ENCODE results near the gene PRDM16. TPM values are rescaled to one million over a fixed set of nuclear protein-coding genes. Genes with fewer than 3 reads are reported as not detected.

PRDM16 gene
- total and polyA plus RNA-seq, 7 donors = 0.04 to 1.2 (median 0.31) TPM

GRCh38 chr1:3064901-3065300 is 4.1 kb upstream of the PRDM16 start:
- WGBS, 3 donors = 72 to 80% (median 75%) methylated on average over 9 of the region's 9 CpGs
- TF ChIP-seq CTCF (IDR thresholded peaks at IDR 0.05) = no peak
- no peaks in the 10 kb centered on the region for H3K9me3 ChIP-seq
- H3K4me3 ChIP-seq = no peak overlapping the region
- no peaks in the 10 kb centered on the region for H3K36me3 ChIP-seq (ENCODE audit: insufficient read depth in 1 of 2, low read depth in 1 of 2)
- peaks cover 0 to 83% (median 24%) of the 10 kb centered on the region in 3 donors for H3K27me3 ChIP-seq (ENCODE audit: insufficient read depth in 3 of 3, low read length in 2 of 3)
- peaks cover 2% of the 10 kb centered on the region for H3K4me1 ChIP-seq
- DNase-seq = no peak
- ATAC-seq = no peak
- intact Hi-C loops (cut with DNase I) = loop anchor here (5.0 kb wide), 2 partner anchors 217 to 357 kb away; no protein-coding TSS in a partner anchor
- H3K27ac ChIP-seq = no peak overlapping the region

- DNase-seq = no peak
- intact Hi-C loops (cut with DNase I) = loop anchor here (5.0 kb wide), 2 partner anchors 217 to 357 kb away; no protein-coding TSS in a partner anchor
- no peak overlapping the region for H3K4me3 ChIP-seq
- TF ChIP-seq CTCF (IDR thresholded peaks at IDR 0.05) = no peak
- H3K36me3 ChIP-seq (ENCODE audit: insufficient read depth in 1 of 2, low read depth in 1 of 2) = no peaks in the 10 kb centered on the region
- H3K27me3 ChIP-seq (ENCODE audit: insufficient read depth in 3 of 3, low read length in 2 of 3) = peaks cover 0 to 84% (median 24%) of the 10 kb centered on the region in 3 donors
- no peak for ATAC-seq
- H3K27ac ChIP-seq = no peak overlapping the region
- 64 to 76% (median 73%) methylated on average over 8 of the region's 8 CpGs for WGBS, 3 donors
- no peaks in the 10 kb centered on the region for H3K9me3 ChIP-seq
- H3K4me1 ChIP-seq = peaks cover 2% of the 10 kb centered on the region
Measured at GRCh38 chr1:3065396-3065795, 3.6 kb upstream of the PRDM16 start.

DNA sequence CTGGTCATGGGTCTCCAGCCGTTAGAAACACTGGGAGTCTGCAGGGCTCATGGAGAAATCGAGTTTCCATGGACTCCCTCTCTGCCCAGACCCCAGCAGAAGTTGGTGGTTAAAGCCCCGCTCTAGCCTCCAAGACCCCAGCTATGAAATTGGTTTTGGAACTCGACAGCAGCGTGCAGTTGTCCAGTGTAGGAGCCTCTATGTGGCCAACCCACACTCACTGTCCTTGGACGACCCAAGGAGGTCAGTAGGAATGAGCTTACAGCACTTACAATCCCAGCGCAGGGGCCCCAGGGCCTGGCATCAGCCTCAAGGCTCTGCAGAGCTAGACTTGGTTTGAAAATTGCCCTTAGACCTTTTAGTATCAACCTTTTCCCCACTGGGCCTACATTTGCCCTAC is 3.2 kb upstream of the PRDM16 start:
- no peak overlapping the region for H3K4me3 ChIP-seq
- intact Hi-C loops (cut with DNase I) = loop anchor here (5.0 kb wide), 2 partner anchors 217 to 357 kb away; no protein-coding TSS in a partner anchor
- H3K27me3 ChIP-seq (ENCODE audit: insufficient read depth in 3 of 3, low read length in 2 of 3) = peaks cover 0 to 88% (median 24%) of the 10 kb centered on the region in 3 donors
- TF ChIP-seq CTCF (IDR thresholded peaks at IDR 0.05) = no peak
- no peak overlapping the region for H3K27ac ChIP-seq
- DNase-seq (no peak), ATAC-seq (no peak)
- no peaks in the 10 kb centered on the region for H3K9me3 ChIP-seq
- H3K36me3 ChIP-seq (ENCODE audit: insufficient read depth in 1 of 2, low read depth in 1 of 2) = no peaks in the 10 kb centered on the region
- WGBS, 3 donors = 75 to 81% (median 80%) methylated on average over 7 of the region's 7 CpGs
- peaks cover 2% of the 10 kb centered on the region for H3K4me1 ChIP-seq

DNA sequence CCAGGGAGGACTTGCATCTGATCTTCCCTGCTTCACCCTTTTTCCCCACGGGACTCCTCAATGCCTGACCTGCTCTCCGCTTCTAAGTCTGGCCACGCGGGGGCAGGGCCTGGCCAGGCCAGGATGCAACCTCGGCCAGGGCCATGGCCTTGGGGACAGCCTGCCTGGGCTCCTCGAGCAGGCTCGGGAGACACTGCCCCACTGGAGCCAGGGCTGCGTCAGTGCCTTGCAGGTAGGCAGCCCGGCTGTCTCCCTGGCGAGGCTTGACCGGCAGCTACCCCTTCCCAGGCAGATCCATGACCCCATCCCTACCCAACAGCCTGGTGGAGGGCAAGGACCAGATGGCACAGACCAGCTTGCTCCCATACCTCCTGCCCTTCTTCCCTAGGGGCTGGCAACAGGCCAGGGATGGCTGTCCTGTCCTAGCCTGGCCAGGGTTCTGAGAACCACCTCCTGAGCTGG is 2.7 kb upstream of the PRDM16 start:
- no peak overlapping the region for H3K27ac ChIP-seq
- no peaks in the 10 kb centered on the region for H3K9me3 ChIP-seq
- H3K36me3 ChIP-seq (ENCODE audit: insufficient read depth in 1 of 2, low read depth in 1 of 2) = no peaks in the 10 kb centered on the region
- peak; percentile 50 to 65 (median 58) for ATAC-seq
- H3K4me3 ChIP-seq = no peak overlapping the region
- TF ChIP-seq CTCF (IDR thresholded peaks at IDR 0.05) = peak; percentile 38
- DNase-seq = peak in 1 of 2 donors; percentile 36
- intact Hi-C loops (cut with DNase I) = loop anchor here (5.0 kb wide), 2 partner anchors 216 to 356 kb away; no protein-coding TSS in a partner anchor
- peaks cover 2% of the 10 kb centered on the region for H3K4me1 ChIP-seq
- 52 to 54% (median 54%) methylated on average over 11 of the region's 11 CpGs for WGBS, 3 donors
- H3K27me3 ChIP-seq (ENCODE audit: insufficient read depth in 3 of 3, low read length in 2 of 3) = peaks cover 0 to 91% (median 26%) of the 10 kb centered on the region in 3 donors

DNA sequence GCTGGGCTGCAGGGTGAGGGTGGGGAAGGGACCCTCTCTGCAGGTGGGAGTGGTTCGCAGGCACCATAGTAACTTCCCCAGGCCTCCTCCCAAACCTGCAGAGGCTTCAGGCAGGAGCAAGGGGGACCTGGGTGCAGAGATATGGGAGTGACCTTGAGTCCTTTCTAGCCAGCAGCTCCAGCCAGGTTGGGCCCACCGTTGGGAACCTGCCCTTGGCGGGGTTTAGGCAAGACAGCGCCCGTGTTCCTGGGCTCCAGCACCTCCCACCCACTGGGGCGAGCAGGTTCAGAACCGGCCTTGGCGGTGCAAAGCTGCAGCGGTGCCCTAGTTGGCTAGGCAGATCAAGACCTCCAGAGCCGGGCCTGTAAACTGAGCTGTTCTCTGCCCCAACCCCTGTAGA is 2.2 kb upstream of the PRDM16 start:
- Histone ChIP-seq H3K27ac (no peak overlapping the region), H3K4me1 (peaks cover 2% of the 10 kb centered on the region), H3K4me3 (no peak overlapping the region), H3K27me3 (ENCODE audit: insufficient read depth in 3 of 3, low read length in 2 of 3) (peaks cover 0 to 89% (median 26%) of the 10 kb centered on the region in 3 donors), H3K9me3 (no peaks in the 10 kb centered on the region), H3K36me3 (ENCODE audit: insufficient read depth in 1 of 2, low read depth in 1 of 2) (no peaks in the 10 kb centered on the region)
- no peak for ATAC-seq
- intact Hi-C loops (cut with DNase I) = loop anchor here (5.0 kb wide), 2 partner anchors 215 to 355 kb away; no protein-coding TSS in a partner anchor
- no peak for TF ChIP-seq CTCF (IDR thresholded peaks at IDR 0.05)
- no peak for DNase-seq
- 79 to 86% (median 81%) methylated on average over 6 to 10 of the region's 10 CpGs for WGBS, 3 donors
